T-cell (primary cell): ENCODE measurements around the gene ALG14. TPM values are rescaled to one million over a fixed set of nuclear protein-coding genes. Genes with fewer than 3 reads are reported as not detected.

Experiments
- ATAC-seq, 4 experiments: fragments of 200-7000 bp in 3 of 4; fragments of 150-1000 bp in 1 of 4; cut with Tn5 transposase; replicated peaks in 1 of 4; 1 replicate in 3 of 4; 2 replicates in 1 of 4; pipeline ENCODE4 v1.10.0; 2021; ENCODE audit warnings: moderate library complexity in 3 of 4, mild to moderate bottlenecking in 2 of 4, moderate number of reproducible peaks in 1 of 4
- CTCF ChIA-PET, 2 donors: fragments of 300-600 bp; sonication (Branson Sonifier 250); formaldehyde crosslinking; loops; one replicate each; lab custom pipeline; 2022; ENCODE audit warnings: antibody characterized with exemption in 2 of 2; lab: Charles Lee
- POLR2A ChIA-PET, 2 donors: fragments of 300-600 bp; sonication (Branson Sonifier 250); formaldehyde crosslinking; loops; one replicate each; lab custom pipeline; 2022; ENCODE audit warnings: antibody characterized with exemption in 2 of 2; lab: Charles Lee
- DNase-seq, 35 experiments: peaks; one replicate each; pipeline versions ENCODE4 v3.0.0 to v3.0.0-alpha.2; 2013 to 2023
- H3K27ac ChIP-seq: one replicate; pipeline ENCODE4 v1.5.1; 2013; ENCODE audit warnings: low read length
- H3K27me3 ChIP-seq, 2 experiments: replicated peaks in 1 of 2; 1 replicate in 1 of 2; 2 replicates in 1 of 2; pipeline versions ENCODE4 v1.6.1 to v1.7.0; 2013; ENCODE audit warnings: low read length in 1 of 2, mixed read lengths in 1 of 2; ENCODE audit not compliant: control insufficient read depth in 2 of 2, insufficient read depth in 2 of 2; ENCODE audit errors: extremely low read depth in 1 of 2
- H3K36me3 ChIP-seq, 2 donors: 1 replicate in 1 of 2; 2 replicates in 1 of 2; pipeline versions ENCODE4 v1.6.1 to v1.7.0; 2013; ENCODE audit warnings: low read length in 1 of 2; ENCODE audit not compliant: control insufficient read depth in 2 of 2, insufficient read depth in 1 of 2; ENCODE audit errors: extremely low read depth in 1 of 2
- H3K4me1 ChIP-seq, 2 experiments: 1 replicate in 1 of 2; 2 replicates in 1 of 2; pipeline versions ENCODE4 v1.6.1 to v1.7.0; 2013; ENCODE audit warnings: low read length in 2 of 2, mixed read lengths in 1 of 2; ENCODE audit not compliant: insufficient read depth in 2 of 2, control insufficient read depth in 1 of 2; ENCODE audit errors: extremely low read depth in 1 of 2
- H3K4me3 ChIP-seq, 2 donors: 1 replicate in 1 of 2; 2 replicates in 1 of 2; pipeline versions ENCODE4 v1.5.1 to v1.7.0; 2013; ENCODE audit warnings: mild to moderate bottlenecking in 2 of 2, low read length in 1 of 2, moderate library complexity in 1 of 2; ENCODE audit not compliant: control insufficient read depth in 1 of 2; ENCODE audit errors: extremely low read depth in 1 of 2
- H3K9me3 ChIP-seq: 2 replicates; pipeline ENCODE4 v1.7.0; 2013
- H3K27ac Mint-ChIP-seq, 2 donors: one replicate each; pipeline ENCODE4 v1.8.0; 2020 to 2021; ENCODE audit warnings: mild to moderate bottlenecking in 2 of 2, mixed read lengths in 2 of 2
- H3K27me3 Mint-ChIP-seq, 2 donors: one replicate each; pipeline ENCODE4 v1.8.0; 2021 to 2022; ENCODE audit warnings: mixed read lengths in 2 of 2
- H3K36me3 Mint-ChIP-seq: one replicate; pipeline ENCODE4 v1.8.0; 2021; ENCODE audit warnings: mixed read lengths
- H3K4me1 Mint-ChIP-seq, 3 donors: one replicate each; pipeline ENCODE4 v1.8.0; 2020 to 2022; ENCODE audit warnings: mixed read lengths in 3 of 3, mild to moderate bottlenecking in 1 of 3
- H3K4me3 Mint-ChIP-seq, 3 donors: one replicate each; pipeline ENCODE4 v1.8.0; 2020 to 2022; ENCODE audit warnings: mild to moderate bottlenecking in 3 of 3, mixed read lengths in 3 of 3, moderate library complexity in 3 of 3
- H3K9me3 Mint-ChIP-seq, 3 donors: one replicate each; pipeline ENCODE4 v1.8.0; 2020 to 2022; ENCODE audit warnings: mixed read lengths in 3 of 3
- WGBS: methylation state at CpG from one replicate; pipeline ENCODE4 v1.1.5; 2013; ENCODE audit warnings: missing lambda C conversion rate; ENCODE audit not compliant: insufficient coverage; 5-methylcytosine and 5-hydroxymethylcytosine counted together
- total RNA-seq, 35 experiments: library from RNA in 6 of 35; stranded (reverse) in 6 of 35; fragments of 120-200 nt in 1 of 35; gene quantifications; one replicate each; pipeline versions ENCODE4 v1.2.1 to v1.2.4 and lab custom pipeline; 2013 to 2026

ALG14 gene
- total RNA-seq, 5 donors from 2014 or later (not counting 1 experiment from before 2014, with no cell fraction given): 0.40 to 2.3 (median 1.7) TPM

- no peaks in the 10 kb centered on the region for H3K9me3 ChIP-seq
- H3K36me3 Mint-ChIP-seq: peaks cover 14% of the 10 kb centered on the region
- H3K27ac Mint-ChIP-seq: peak overlapping the region in 1 of 2 donors; percentile 40
- no peak overlapping the region for H3K4me3 Mint-ChIP-seq
- no peak for DNase-seq
- no peaks in the 10 kb centered on the region for H3K27me3 ChIP-seq
- CTCF ChIA-PET: interaction anchor here in 1 of 2 donors (0.8 kb wide), 1 partner anchor 11 kb away, joined by 7 read pairs; no protein-coding TSS in a partner anchor
- H3K27ac ChIP-seq: no peak overlapping the region
- POLR2A ChIA-PET: interaction anchor here in 1 of 2 donors (0.5 kb wide), 1 partner anchor 12 kb away, joined by 11 read pairs; no protein-coding TSS in a partner anchor
- H3K4me3 ChIP-seq: no peak overlapping the region
- WGBS: no CpG with 5 or more reads among the region's 4 CpGs
- no peaks in the 10 kb centered on the region for H3K9me3 Mint-ChIP-seq
- H3K4me1 Mint-ChIP-seq: peaks cover 9 to 20% (median 15%) of the 10 kb centered on the region in 3 donors
- ATAC-seq: no peak
- no peaks in the 10 kb centered on the region for H3K27me3 Mint-ChIP-seq
- H3K36me3 ChIP-seq: no peaks in the 10 kb centered on the region
- H3K4me1 ChIP-seq: peaks cover 0 to 7% of the 10 kb centered on the region in 2 experiments
These were observed 78.7 kb downstream of the ALG14 start for GRCh38 chr1:94993931-94994645.

- H3K36me3 Mint-ChIP-seq: peaks cover 18% of the 10 kb centered on the region
- no peaks in the 10 kb centered on the region for H3K9me3 Mint-ChIP-seq
- no peak overlapping the region for H3K4me3 Mint-ChIP-seq
- Histone ChIP-seq H3K27me3 (no peaks in the 10 kb centered on the region), H3K4me3 (no peak overlapping the region), H3K9me3 (no peaks in the 10 kb centered on the region), H3K27ac (no peak overlapping the region), H3K4me1 (peaks cover 0 to 7% of the 10 kb centered on the region in 2 experiments), H3K36me3 (no peaks in the 10 kb centered on the region)
- ATAC-seq (no peak), DNase-seq (no peak)
- no CpG with 5 or more reads among the region's 2 CpGs for WGBS
- no peak overlapping the region for H3K27ac Mint-ChIP-seq
- no peaks in the 10 kb centered on the region for H3K27me3 Mint-ChIP-seq
- ChIA-PET POLR2A (interaction anchor here in 1 of 2 donors (0.5 kb wide), 1 partner anchor 11 kb away, joined by 11 read pairs; no protein-coding TSS in a partner anchor), CTCF (no interaction called here)
- H3K4me1 Mint-ChIP-seq: peaks cover 9 to 20% (median 19%) of the 10 kb centered on the region in 3 donors
These were observed 79.7 kb downstream of the ALG14 start for GRCh38 chr1:94992863-94993563.

- POLR2A ChIA-PET: no interaction called here
- Mint-ChIP-seq H3K9me3 (no peaks in the 10 kb centered on the region), H3K27ac (no peak overlapping the region), H3K36me3 (peaks cover 18% of the 10 kb centered on the region), H3K27me3 (no peaks in the 10 kb centered on the region), H3K4me3 (no peak overlapping the region), H3K4me1 (peaks cover 9 to 23% (median 20%) of the 10 kb centered on the region in 3 donors)
- CTCF ChIA-PET: no interaction called here
- ATAC-seq (no peak), DNase-seq (no peak)
- H3K27me3 ChIP-seq: no peaks in the 10 kb centered on the region
- H3K9me3 ChIP-seq: no peaks in the 10 kb centered on the region
- no peak overlapping the region for H3K27ac ChIP-seq
- WGBS: 96% methylated on average over 5 of the region's 5 CpGs
- H3K4me1 ChIP-seq: peaks cover 0 to 7% of the 10 kb centered on the region in 2 experiments
- H3K36me3 ChIP-seq: no peaks in the 10 kb centered on the region
- no peak overlapping the region for H3K4me3 ChIP-seq
These were observed 80.6 kb downstream of the ALG14 start for GRCh38 chr1:94992161-94992560.

- Histone ChIP-seq H3K4me1 (peaks cover 0 to 7% of the 10 kb centered on the region in 2 experiments), H3K9me3 (no peaks in the 10 kb centered on the region), H3K4me3 (no peak overlapping the region), H3K27me3 (no peaks in the 10 kb centered on the region), H3K36me3 (no peaks in the 10 kb centered on the region), H3K27ac (no peak overlapping the region)
- ChIA-PET CTCF (no interaction called here), POLR2A (no interaction called here)
- H3K27ac Mint-ChIP-seq: no peak overlapping the region
- 95% methylated on average over 4 of the region's 6 CpGs for WGBS
- peaks cover 13% of the 10 kb centered on the region for H3K36me3 Mint-ChIP-seq
- peaks cover 7 to 18% (median 12%) of the 10 kb centered on the region in 3 donors for H3K4me1 Mint-ChIP-seq
- no peaks in the 10 kb centered on the region for H3K9me3 Mint-ChIP-seq
- DNase-seq (no peak), ATAC-seq (no peak)
- no peaks in the 10 kb centered on the region for H3K27me3 Mint-ChIP-seq
- no peak overlapping the region for H3K4me3 Mint-ChIP-seq
These were observed 82.8 kb downstream of the ALG14 start for GRCh38 chr1:94989911-94990473.

- Mint-ChIP-seq H3K36me3 (peaks cover 13% of the 10 kb centered on the region), H3K9me3 (no peaks in the 10 kb centered on the region), H3K4me1 (peaks cover 4 to 12% (median 6%) of the 10 kb centered on the region in 3 donors), H3K27ac (no peak overlapping the region), H3K27me3 (no peaks in the 10 kb centered on the region), H3K4me3 (no peak overlapping the region)
- WGBS: 88% methylated on average over 1 of the region's 1 CpG
- H3K4me3 ChIP-seq: no peak overlapping the region
- ChIA-PET CTCF (no interaction called here), POLR2A (no interaction called here)
- DNase-seq: no peak
- no peaks in the 10 kb centered on the region for H3K9me3 ChIP-seq
- peaks cover 0 to 2% of the 10 kb centered on the region in 2 experiments for H3K4me1 ChIP-seq
- no peaks in the 10 kb centered on the region for H3K27me3 ChIP-seq
- H3K27ac ChIP-seq: no peak overlapping the region
- no peak for ATAC-seq
- H3K36me3 ChIP-seq: no peaks in the 10 kb centered on the region
These were observed 83.4 kb downstream of the ALG14 start for GRCh38 chr1:94989398-94989797.

- peaks cover 0 to 8% (median 0%) of the 10 kb centered on the region in 3 donors for H3K4me1 Mint-ChIP-seq
- ChIA-PET POLR2A (no interaction called here), CTCF (interaction anchor here in 1 of 2 donors (0.5 to 0.6 kb wide), 2 partner anchors 23 to 55 kb away, joined by 3 to 5 read pairs; no protein-coding TSS in a partner anchor)
- H3K27me3 Mint-ChIP-seq: no peaks in the 10 kb centered on the region
- no peak overlapping the region for H3K4me3 Mint-ChIP-seq
- no peak for ATAC-seq
- H3K9me3 Mint-ChIP-seq: no peaks in the 10 kb centered on the region
- peaks cover 13% of the 10 kb centered on the region for H3K36me3 Mint-ChIP-seq
- Histone ChIP-seq H3K4me3 (no peak overlapping the region), H3K9me3 (no peaks in the 10 kb centered on the region), H3K36me3 (no peaks in the 10 kb centered on the region), H3K4me1 (no peaks in the 10 kb centered on the region), H3K27me3 (no peaks in the 10 kb centered on the region), H3K27ac (no peak overlapping the region)
- DNase-seq: no peak
- H3K27ac Mint-ChIP-seq: no peak overlapping the region
These were observed 84.4 kb downstream of the ALG14 start for GRCh38 chr1:94988356-94988755.
